Activated CD4-positive, alpha-beta T cell treated with anti-CD3 and anti-CD28 coated beads, Interleukin-2, Interleukin-6, amounts not matched to agents 100 ng/mL and 50 ng/mL, durations not matched to agents 16 hours and 8 hours (primary cell): ENCODE results near the gene MOBP.
"Not testable (repeated sequence)": the region's sequence is repeated elsewhere in the genome, so short reads cannot be mapped to it uniquely, and the experiment has no call there.

Experiments used
- DNase-seq: peaks from one replicate; pipeline ENCODE4 v3.0.0-alpha.2; 2020

Gene MOBP

DNA sequence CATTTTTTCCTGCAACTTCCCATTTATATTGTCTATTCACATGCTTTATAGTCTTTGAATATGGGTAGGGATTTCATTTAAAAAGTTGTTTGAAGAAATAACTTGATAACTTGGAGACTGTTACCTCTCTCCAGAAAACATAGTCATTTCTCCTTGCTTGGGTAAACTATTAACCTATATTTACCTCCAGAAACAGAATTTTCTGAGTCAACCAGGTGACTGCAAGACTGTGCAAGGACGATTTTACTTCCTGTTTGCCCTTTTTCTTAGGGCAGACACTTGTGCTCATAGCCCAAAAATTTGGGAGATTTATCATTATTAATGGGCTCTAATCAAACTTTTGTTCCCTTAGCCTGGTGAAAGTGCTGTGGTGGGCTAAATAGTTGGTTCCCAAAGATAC, 14.3 kb upstream of the MOBP start:
- DNase-seq: no peak

DNA sequence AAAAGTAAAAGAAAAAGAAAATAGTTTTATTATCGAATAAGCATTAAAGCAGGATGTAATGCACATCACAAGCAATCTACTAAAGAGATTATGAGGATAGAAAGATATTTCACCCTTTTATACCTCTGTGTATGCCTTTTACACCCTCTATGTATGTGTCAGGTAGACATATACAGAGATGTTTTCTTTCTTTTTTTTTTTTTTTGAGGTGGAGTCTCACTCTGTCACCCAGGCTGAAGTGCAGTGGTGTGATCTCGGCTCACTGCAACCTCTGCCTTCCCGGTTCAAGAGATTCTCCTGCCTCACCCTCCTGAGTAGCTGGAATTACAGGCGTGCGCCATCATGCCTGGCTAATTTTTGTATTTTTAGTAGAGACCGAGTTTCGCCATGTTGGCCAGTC, 13.6 kb upstream of the MOBP start:
- not testable (repeated sequence) for DNase-seq

DNA sequence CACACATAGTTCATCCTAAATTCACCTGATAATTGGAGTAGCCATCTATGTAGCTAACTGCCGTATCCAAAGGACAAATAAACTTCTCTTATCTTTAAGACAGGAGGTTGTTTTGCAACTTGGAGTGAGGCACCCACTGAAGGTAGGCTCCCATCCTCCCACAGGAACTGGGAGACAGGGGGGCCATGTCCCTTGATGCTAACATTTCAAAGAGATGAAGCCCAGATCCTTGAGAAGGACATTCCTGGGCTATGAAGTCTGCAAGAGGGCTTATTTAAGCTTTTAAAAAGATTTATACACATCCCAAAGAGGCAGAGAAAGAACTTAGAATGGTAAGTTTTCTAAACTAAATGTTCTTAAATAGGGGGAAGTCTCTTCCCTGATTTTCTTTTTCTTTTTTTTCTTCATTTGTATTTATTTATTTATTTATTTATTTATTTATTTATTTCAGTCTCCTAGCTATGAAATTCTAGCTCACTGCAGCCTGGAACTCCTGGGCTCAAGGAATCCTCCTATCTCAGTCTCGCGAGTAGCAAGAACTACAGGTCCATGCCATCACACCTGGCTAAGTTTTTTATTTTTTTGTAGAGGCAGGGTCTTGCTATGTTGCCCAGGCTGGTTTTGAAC, 12.8 kb upstream of the MOBP start:
- DNase-seq: no peak

DNA sequence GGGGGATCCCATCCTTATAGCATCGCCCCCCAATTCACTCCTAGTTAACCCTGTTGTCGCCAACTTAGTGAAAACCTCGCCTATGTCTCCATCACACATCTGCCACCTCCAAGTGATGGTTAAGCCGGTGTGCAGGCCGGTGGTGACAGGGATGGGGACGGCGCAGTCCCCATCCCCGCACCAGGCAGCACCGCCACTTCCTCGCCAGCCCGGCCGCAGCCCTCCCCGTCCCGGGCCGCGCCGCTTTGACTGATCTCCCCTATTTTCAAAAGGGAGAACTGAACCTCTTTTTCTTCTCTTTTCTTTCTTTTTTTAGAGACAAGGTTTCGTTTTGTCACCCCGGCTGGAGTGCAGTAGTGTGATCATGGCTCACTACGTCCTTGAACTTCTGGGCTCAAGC, 11.3 kb upstream of the MOBP start:
- DNase-seq: no peak

DNA sequence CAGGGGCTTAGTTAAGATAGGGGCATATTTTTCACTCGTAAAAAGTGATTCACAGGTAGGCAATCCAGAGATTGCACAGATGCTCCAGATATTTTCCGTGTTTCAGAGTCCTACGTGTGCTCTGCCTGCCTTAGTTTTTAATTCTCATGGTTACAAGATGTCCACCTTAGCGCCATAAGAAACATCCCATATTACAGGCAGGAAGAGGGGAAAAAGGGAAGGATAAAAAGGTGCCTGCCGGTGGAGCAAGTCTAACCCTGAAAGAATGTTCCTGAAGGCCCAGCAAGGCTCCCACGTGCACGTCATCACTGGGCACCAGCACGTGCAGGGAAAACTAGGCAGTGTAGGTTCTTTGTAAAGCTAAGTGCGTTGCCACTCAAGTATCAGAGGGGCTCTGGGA, 10.1 kb upstream of the MOBP start:
- no peak for DNase-seq

DNA sequence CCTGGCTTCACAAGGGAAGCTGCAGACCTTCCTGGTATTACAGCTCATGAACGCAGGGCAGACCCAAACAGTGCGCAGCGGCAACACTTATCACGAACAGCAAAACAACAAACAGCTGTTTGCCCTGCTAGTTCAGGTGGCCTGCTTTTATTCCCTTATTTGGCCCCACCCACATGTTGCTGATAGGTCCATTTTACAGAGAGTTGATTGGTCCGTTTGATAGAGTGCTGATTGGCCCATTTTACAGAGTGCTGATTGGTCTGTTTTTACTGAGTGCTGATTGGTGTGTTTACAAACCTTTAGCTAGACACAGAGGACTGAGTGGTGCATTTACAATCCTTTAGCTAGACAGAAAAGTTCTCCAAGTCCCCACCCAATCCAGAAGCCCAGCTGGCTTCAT, 8.9 kb upstream of the MOBP start:
- DNase-seq: not testable (repeated sequence)

DNA sequence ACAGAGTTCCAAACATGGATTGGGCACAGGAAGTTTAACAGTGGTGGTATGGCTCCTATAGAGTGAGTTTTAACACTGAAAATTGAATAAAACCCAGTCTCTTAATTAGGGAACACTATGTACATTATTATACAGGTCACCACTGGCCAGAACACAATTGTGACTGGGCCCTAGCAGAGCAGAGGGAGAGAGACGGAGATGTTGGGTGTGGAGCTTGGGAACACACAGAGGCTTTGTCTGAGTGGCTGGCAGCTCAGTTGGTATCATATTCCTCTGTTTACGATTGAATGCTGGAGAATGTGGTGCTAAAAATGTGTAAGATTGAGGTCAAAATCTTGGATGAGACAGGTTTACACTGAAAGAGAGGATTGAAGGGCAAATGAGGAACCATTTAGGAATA, 6.8 kb upstream of the MOBP start:
- DNase-seq: no peak

DNA sequence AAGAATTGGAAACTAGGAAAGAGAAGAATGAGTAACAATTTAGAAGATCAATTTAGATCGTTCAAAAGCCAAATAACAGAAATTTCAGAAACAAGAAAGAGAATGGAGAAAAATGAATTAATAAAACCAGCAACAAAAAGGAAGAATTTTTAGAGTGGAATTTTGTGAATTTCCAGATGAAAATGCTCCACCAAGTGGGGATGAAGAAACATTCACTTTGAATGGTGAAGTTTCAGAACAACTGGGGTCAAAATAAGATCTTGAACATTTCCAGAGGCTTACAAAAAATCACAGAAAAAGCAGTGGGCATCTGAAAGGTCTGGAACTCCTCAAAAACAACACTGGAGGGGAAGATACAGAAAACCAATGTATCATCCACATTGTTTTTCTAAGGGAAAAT, 4.2 kb upstream of the MOBP start:
- DNase-seq: no peak

DNA sequence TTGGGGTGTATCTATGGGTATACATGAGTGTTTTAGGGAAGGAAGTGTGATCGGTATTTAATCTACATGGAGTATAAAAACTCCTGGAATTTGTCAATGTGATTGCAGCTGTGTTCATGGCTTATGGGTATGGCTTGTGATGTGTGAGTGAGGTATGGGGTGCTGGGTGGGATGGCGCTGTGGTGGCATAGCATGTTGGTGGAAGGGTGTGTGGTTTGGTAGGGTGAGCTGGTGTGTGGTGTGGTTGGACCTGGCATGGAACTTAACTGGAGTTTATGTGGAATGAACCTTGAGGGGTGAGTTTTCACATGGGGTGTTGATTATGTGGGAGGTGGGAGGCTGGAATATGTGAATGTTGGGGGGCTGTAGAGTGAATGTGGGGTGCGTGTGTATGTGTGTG, 492 bp upstream of the MOBP start:
- DNase-seq: no peak

DNA sequence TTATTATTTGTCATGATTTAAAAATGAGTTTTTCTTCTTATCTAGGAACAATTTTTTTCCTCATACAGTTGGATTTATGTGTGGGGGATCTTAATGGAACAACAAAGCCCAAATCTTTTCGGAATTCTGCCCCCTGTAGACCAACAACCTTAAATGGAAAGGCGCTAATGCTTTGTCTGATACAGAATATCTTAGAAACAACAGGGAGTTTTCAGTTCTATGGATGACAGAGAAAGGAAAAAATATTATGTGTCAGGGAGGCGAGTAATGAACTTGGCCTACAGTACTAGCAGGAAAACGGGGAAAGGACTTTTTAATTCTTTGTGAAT, 592 bp downstream of the MOBP start:
- no peak for DNase-seq

DNA sequence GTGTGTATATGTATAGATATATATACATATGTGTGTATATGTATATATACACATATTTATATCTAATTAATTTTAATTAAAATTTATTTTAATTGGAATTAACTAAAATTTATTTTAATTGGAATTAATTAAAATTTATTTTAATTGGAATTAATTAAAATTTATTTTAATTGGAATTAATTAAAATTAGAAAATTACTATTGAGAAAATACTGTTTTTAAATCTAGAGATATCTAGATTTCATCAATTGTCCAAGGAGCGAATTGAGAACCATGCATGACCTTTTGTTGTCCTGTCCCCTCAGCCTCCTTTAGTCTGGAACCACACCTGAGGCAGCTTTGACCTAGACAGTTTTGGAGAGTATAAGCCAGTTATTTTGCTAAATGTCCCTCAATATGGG, 1.8 kb downstream of the MOBP start:
- no peak for DNase-seq

DNA sequence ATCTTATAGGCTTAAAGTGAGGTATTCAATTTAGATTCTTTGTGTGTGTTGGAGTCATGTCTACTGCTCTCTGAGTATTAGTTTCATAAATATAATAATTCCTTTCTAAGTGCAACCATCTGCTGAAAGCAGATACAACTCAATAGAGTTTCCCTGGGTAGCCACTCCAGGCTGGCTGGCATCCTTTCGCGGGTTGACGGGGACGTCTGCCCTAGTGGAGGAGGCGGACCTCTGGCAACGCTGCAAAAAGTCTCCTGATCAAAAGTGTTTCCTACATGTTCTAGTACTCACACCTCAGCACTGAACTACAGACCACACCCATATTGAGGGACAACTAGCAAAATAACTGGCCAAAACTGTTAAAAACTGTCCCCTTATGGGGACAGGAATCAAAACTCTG, 2.5 kb downstream of the MOBP start:
- DNase-seq: no peak

DNA sequence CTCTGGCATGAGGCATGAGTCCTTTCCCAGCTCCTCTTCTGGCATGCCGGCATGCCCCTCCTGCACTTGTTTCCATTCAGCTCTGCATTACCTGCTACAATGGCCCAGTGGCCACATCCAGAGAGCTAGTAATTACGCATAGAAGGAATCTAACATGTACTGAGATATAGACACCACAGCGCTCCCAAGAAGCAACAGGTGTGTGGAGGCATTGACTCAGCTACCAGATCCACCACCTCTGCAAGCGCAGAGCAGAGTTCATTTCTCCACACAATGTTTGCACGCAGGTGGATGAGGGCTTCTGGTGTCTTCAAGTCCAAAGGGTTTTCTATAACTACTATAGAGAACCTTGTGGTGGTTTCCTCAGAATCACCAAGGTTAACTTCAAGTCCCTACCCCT, 4.2 kb downstream of the MOBP start:
- no peak for DNase-seq

DNA sequence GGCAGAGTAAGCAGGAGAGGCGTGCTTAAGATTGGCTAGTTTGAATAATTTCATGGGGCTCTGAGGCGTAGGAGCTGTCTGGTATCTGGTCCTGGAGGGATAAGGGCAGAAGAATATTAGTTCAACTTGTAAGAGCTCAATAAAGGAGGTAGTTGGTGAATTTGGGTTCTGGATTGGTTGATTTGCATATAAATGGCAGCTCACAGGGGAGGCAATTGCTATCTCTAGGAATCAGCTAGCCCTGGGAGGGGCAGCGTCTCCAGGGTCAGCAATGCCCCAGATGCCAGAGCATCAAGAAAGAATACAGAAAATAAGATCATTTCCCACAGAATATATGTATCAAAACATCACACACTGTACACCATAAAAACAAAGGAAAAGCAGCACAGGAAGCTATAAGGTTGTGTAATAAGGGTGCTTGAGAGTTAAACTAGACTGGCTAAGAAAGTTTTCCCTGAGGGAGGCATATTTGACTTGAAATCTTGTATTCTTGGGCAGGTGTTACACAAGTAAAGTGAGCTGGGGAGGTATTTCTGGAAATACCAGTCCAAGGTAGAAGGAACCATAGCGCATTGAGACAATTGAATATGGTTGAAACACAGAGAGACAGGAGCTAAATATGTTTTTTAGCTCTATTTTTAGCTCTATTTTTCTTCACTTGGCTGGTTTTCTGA, 6.1 kb downstream of the MOBP start:
- DNase-seq: no peak

DNA sequence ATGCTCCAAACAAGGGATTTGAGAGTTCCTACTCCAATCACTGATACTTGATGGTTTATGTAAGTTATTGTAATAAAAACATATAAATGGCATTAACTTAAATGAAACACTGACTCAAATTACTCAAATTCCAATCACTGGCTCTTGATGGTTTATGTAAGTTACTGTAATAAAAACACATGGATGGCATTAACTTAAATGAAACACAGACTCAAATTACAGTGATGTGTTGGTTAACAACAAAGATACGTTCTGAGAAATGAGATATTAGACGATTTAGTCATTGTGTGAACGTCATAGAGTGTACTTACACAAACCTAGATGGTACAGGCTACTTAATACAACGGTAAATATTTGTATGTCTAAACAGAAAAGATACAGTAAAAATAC, 6.6 kb downstream of the MOBP start:
- DNase-seq: no peak

DNA sequence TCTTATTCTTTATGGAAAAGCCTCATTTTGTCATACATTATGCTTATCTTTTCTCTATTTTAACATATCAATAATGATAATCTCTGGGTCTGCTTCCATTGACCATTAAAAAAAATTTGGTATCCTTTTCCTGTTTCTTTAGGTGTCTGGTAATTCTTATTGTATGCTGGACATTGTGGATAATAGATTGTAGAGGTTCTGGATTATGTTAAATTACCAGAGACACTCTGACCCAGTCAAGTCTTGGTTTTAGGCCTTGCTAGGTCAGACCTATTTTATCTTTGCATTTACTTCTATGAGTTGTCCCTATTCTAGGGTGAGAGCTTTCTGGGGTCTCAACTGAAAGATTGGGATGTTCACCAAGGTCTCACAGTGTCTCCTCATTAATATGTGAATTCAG, 9.3 kb downstream of the MOBP start:
- no peak for DNase-seq

DNA sequence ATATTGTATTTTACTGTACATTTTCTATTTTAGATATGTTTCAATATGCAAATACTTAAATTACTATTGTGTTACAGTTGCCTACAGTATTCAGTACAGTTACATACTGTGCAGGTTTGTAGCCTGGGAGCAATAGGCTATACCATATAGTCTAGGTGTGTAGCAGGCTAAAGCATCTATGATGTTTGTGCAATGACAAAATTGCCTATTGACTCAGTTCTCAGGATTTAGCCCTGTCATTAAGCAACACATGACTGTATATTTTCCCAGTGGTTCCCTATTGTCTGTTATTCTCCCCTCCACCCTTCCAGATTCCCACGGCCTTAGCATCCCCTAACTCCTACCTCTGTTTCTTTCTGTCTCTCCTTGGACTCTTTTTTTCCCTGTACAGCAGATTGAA, 10.7 kb downstream of the MOBP start:
- no peak for DNase-seq

DNA sequence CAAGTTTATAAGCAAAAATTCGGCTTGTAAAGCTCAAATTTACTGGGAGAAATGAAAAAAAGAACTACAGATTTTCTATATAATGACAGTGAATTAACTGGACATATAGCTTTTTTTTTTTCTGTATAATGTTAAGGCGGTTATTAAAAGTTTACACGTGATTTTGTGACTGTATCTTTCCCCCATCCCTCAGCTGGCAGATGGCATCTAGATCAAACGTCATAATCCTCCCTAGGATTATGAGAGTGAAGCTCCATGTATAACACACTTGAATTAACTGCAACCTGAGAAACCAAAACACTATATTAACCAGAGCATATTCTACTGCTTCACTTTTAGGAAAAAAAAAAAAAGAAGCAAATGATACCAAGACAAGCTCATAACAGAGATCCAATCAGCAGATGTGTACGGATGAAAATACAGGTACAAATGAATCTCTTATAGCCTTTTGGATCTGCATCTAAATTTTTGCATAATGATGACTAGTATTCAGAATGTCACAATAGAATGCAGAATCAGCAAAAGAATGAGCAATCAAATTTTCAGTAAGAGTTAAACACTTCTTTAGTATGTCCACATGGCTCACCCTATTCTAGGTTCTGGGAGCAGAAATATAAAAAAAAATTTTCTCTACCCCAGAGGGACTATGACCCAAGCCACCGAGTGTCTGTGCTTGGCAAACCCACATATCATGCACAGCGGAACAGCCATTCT, 12.4 kb downstream of the MOBP start:
- no peak for DNase-seq

DNA sequence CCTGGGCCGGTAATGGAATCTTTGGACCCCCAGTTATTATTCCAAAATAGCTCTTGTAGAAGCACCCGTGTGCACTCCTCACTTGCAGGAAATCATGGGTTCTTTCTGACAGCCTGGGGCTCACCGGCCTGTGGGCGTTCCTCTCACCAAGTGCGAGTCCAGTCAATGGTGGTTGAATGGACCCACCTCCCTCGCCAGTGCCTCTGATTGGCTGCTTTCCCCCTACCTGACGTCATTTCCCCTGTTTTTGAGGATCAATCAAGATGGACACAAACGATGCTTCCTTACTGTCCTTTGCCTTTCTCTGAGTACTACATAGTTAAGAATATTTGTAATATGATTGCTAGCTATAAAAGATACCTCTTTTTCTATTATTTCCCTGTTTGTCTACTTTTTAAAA, 18.1 kb downstream of the MOBP start:
- DNase-seq: no peak

DNA sequence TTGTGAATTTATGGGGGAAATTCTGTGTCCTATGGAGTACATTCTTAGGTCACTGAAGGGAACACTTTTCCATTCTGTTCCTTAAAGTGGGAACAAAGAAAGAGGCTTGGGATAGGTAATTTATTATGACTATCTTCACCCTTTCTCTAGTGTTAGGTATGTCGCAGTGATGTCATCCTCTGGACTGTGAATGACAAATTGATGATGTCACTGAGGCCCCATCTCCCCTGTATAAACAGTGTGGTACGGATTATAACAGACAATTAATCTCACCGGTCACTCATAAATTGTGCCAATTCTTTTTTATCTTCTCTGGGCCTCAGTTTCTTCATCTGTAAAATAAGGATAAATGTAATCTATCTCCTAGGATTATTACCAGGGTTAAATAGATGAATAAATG, 23.5 kb downstream of the MOBP start:
- no peak for DNase-seq

DNA sequence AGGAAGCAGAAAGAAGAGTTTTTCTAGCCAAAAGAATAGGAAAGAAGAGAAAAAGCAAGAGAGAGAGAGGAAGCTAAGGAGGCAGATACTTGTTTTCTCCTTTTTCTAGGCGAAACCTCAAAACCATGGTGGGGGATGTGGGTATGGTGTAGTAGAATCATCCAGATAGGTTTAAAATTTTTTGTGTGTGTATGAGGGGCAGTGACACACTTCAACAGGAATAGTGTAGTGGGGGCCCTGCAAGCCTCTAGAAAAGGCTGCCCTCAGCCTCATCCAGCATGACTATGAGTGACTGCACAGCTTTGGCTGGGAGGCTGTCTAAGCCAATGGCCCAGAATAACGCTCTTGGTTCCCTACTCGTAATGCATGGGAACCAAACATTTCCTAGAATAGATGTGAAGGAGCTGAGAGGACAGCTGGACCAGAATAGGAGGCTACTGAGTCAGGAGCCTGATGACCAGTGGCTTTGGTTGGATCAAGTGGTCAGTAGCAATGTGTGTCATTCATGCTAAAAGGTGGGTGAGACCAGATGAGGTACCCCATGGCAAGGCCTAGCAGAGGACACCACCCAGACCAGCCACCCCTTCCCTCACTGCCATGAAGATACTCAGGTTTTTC, 24.4 kb downstream of the MOBP start:
- no peak for DNase-seq

DNA sequence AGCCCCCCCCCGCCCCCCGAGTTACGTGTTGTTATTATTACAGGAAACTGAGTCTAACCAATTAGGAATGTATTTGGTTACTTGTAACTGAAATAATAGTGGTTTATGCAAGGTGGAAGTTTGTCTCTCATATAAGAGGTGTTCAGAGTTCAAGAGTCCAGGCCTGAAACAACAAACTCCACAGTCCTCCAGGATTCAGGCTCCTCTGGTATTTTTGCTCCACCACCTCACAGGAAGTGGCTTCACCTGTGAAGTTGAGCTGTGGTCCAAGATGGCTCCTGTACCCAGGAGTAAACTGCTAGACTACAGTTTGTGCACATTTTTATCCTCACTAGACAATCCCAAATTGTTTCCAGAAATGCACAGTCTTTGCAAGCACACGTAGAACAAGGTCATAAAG, 27.3 kb downstream of the MOBP start:
- DNase-seq: no peak

DNA sequence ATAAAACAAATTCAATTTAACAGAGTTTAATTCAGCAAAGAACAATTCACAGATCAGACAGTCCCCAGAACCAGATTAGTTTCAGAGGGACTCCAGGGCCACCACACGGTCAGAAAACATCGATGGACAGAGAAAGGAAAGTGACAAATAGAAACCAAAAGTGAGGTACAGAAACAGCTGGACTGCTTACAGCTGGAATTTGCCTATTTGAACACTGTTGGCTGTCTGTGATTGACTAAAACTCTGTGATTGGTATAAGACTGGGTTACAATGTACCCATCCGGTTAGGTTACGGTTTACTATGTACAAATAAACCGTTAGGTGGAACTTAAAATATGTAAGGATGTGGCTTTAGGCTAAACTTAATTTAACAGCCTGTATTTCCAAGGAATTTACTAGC, 30.3 kb downstream of the MOBP start:
- no peak for DNase-seq

DNA sequence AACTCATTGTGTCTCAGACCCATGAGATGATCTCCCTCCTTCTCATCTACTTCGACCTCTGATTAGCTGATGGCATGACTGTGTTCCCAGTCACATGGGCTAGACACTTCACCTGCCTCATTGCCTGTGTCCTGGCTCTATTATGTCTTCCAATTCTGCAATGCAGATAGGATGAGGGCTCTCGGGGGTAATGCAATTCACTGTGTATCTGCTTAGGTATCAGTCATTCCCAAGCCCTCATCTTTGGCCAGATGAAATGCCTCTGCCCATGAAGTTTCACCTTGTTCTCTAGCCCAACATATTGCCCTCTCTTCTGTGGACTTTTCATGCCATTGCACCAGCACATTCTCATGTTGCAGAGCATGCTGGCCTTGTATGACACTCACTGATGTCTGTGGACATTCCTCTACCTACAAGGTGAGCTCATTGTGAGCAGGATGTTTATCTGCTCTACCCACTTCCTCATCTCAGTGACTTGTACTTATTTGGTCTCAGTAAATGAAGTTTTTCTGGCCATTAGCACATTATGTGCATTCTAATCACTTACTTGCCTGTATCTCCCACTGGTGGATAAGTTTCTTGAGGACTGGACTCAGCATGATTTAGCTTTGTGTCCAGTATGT, 32.3 kb downstream of the MOBP start:
- DNase-seq: no peak
